ENCODE results near the gene FBP2.
A peak's percentile ranks its signal among the peaks of the same experiment; 100 is the strongest.

FBP2 gene

GRCh38 chr9:94606646-94607422 is 13.2 kb upstream of the FBP2 start:
- TF ChIP-seq CEBPB (IDR thresholded peaks at IDR 0.05) (no peak), ZBTB7A (IDR thresholded peaks at IDR 0.05; ENCODE audit: low read depth) (no peak), YY1 (IDR thresholded peaks at IDR 0.05; ENCODE audit: low read depth) (no peak), EP300 (IDR thresholded peaks at IDR 0.05; ENCODE audit: borderline replicate concordance) (no peak), CREB1 (IDR thresholded peaks at IDR 0.05; ENCODE audit: low read depth) (no peak), TEAD4 (IDR thresholded peaks at IDR 0.05) (no peak), EGR1 (IDR thresholded peaks at IDR 0.05) (no peak), NFIC (IDR thresholded peaks at IDR 0.05) (no peak)
- TF ChIP-seq, protein P1, sequence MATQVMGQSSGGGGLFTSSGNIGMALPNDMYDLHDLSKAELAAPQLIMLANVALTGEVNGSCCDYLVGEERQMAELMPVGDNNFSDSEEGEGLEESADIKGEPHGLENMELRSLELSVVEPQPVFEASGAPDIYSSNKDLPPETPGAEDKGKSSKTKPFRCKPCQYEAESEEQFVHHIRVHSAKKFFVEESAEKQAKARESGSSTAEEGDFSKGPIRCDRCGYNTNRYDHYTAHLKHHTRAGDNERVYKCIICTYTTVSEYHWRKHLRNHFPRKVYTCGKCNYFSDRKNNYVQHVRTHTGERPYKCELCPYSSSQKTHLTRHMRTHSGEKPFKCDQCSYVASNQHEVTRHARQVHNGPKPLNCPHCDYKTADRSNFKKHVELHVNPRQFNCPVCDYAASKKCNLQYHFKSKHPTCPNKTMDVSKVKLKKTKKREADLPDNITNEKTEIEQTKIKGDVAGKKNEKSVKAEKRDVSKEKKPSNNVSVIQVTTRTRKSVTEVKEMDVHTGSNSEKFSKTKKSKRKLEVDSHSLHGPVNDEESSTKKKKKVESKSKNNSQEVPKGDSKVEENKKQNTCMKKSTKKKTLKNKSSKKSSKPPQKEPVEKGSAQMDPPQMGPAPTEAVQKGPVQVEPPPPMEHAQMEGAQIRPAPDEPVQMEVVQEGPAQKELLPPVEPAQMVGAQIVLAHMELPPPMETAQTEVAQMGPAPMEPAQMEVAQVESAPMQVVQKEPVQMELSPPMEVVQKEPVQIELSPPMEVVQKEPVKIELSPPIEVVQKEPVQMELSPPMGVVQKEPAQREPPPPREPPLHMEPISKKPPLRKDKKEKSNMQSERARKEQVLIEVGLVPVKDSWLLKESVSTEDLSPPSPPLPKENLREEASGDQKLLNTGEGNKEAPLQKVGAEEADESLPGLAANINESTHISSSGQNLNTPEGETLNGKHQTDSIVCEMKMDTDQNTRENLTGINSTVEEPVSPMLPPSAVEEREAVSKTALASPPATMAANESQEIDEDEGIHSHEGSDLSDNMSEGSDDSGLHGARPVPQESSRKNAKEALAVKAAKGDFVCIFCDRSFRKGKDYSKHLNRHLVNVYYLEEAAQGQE (IDR thresholded peaks at IDR 0.05; ENCODE audit: low read depth), result no peak

- no peak for TF ChIP-seq TCF12 (IDR thresholded peaks at IDR 0.05; ENCODE audit: low read depth)
- peak; percentile 65; the same call in 1 of the 2 replicates for TF ChIP-seq YY1 (IDR thresholded peaks at IDR 0.05; ENCODE audit: low read depth)
- peak; percentile 86 for TF ChIP-seq RAD21 (IDR thresholded peaks at IDR 0.05; ENCODE audit: low read depth)
These were observed 9.9 kb upstream of the FBP2 start for GRCh38 chr9:94603259-94604160.

DNA sequence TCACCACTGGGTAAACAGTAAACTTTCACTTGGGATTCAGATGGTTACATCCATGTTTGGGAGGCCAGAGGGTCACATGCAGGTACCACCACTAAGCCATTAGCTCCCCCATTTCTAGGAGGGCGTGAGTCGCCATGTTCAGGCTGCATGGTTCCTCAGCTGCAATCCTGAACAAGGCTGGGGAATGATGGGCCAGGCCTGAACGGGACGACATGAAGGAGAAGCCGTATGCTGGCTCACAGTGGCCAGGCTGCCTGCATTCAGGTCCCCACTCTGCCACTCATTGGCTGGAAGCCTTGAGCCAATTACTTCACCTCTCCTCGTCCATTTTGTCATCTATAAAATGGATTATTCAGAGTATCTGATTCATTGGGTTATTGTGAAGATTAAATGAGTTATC is 9.0 kb upstream of the FBP2 start:
- TF ChIP-seq EP300 (IDR thresholded peaks at IDR 0.05; ENCODE audit: borderline replicate concordance) (no peak), CEBPB (IDR thresholded peaks at IDR 0.05) (no peak), FOXM1 (IDR thresholded peaks at IDR 0.05; ENCODE audit: borderline replicate concordance, low read depth) (no peak), YY1 (IDR thresholded peaks at IDR 0.05; ENCODE audit: low read depth) (no peak), TEAD4 (IDR thresholded peaks at IDR 0.05) (no peak)

DNA sequence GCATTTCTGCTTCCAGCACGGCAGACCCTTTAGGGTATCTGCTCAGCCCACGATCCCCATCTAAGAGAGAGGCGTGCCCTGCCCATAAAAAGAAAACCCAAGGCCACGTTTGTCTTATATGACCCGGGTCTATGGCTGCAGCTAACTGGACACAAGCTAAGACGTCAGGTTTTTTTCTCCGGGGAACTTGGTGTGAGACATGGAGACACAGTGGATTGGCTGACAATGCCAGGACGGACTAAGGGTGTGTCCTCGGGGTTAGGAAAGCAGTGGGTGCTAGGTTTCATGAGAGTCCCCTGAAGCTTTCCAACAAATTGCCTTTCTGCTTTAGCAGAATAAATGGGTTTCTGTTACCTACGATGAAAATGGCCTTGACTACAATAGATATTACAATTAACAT is 7.1 kb upstream of the FBP2 start:
- TF ChIP-seq ZBTB7A (IDR thresholded peaks at IDR 0.05; ENCODE audit: low read depth) (no peak), RAD21 (IDR thresholded peaks at IDR 0.05; ENCODE audit: low read depth) (no peak), NFIC (IDR thresholded peaks at IDR 0.05) (no peak), YY1 (IDR thresholded peaks at IDR 0.05; ENCODE audit: low read depth) (no peak), TAF1 (IDR thresholded peaks at IDR 0.05; ENCODE audit: low read depth) (no peak), CEBPB (IDR thresholded peaks at IDR 0.05) (no peak), CREB1 (IDR thresholded peaks at IDR 0.05; ENCODE audit: low read depth) (no peak), FOXM1 (IDR thresholded peaks at IDR 0.05; ENCODE audit: borderline replicate concordance, low read depth) (no peak)
- TF ChIP-seq, protein P1 (IDR thresholded peaks at IDR 0.05; ENCODE audit: low read depth), result no peak

GRCh38 chr9:94600258-94600657 is 6.6 kb upstream of the FBP2 start:
- TF ChIP-seq, protein P2, sequence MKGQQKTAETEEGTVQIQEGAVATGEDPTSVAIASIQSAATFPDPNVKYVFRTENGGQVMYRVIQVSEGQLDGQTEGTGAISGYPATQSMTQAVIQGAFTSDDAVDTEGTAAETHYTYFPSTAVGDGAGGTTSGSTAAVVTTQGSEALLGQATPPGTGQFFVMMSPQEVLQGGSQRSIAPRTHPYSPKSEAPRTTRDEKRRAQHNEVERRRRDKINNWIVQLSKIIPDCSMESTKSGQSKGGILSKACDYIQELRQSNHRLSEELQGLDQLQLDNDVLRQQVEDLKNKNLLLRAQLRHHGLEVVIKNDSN (IDR thresholded peaks at IDR 0.05), result no peak
- TF ChIP-seq, protein P1 (IDR thresholded peaks at IDR 0.05; ENCODE audit: low read depth), result no peak
- TF ChIP-seq TCF12 (IDR thresholded peaks at IDR 0.05; ENCODE audit: low read depth) (no peak), NFIC (IDR thresholded peaks at IDR 0.05) (no peak), ZBTB7A (IDR thresholded peaks at IDR 0.05; ENCODE audit: low read depth) (no peak), CREB1 (IDR thresholded peaks at IDR 0.05; ENCODE audit: low read depth) (no peak), EP300 (IDR thresholded peaks at IDR 0.05; ENCODE audit: borderline replicate concordance) (no peak), CEBPB (IDR thresholded peaks at IDR 0.05) (no peak), EGR1 (IDR thresholded peaks at IDR 0.05) (no peak)
